WTC11 (cell line): ENCODE measurements around the gene KLHL14. TPM values are rescaled to one million over a fixed set of nuclear protein-coding genes. Genes with fewer than 3 reads are reported as not detected.

ENCODE experiments used
- ATAC-seq: fragments of 200-7000 bp; cut with Tn5 transposase; 2 replicates; pipeline ENCODE4 v1.10.0; 2021; ENCODE audit warnings: mild to moderate bottlenecking, moderate library complexity
- CTCF ChIA-PET: fragments of 300-600 bp; sonication (Branson Sonifier 250); formaldehyde crosslinking; loops from one replicate; lab custom pipeline; 2021; ENCODE audit warnings: antibody characterized with exemption; lab: Charles Lee
- POLR2A ChIA-PET: fragments of 350-600 bp; sonication (Branson Sonifier 250); formaldehyde crosslinking; loops from one replicate; lab custom pipeline; 2021; ENCODE audit warnings: antibody characterized with exemption; lab: Charles Lee
- DNase-seq: peaks from one replicate; pipeline ENCODE4 v3.0.0; 2021; ENCODE audit warnings: low spot score
- H3K27ac Mint-ChIP-seq: 2 replicates; pipeline ENCODE4 v1.8.0; 2021; ENCODE audit warnings: mixed read lengths
- H3K27me3 Mint-ChIP-seq: 2 replicates; pipeline ENCODE4 v1.8.0; 2021; ENCODE audit warnings: low read depth, mild to moderate bottlenecking, moderate library complexity, mixed read lengths
- H3K36me3 Mint-ChIP-seq: 2 replicates; pipeline ENCODE4 v1.8.0; 2021; ENCODE audit warnings: mixed read lengths
- H3K4me1 Mint-ChIP-seq: 2 replicates; pipeline ENCODE4 v1.8.0; 2022; ENCODE audit warnings: mixed read lengths
- H3K4me3 Mint-ChIP-seq: 2 replicates; pipeline ENCODE4 v1.8.0; 2021; ENCODE audit warnings: mild to moderate bottlenecking, moderate library complexity, mixed read lengths
- H3K9me3 Mint-ChIP-seq: 2 replicates; pipeline ENCODE4 v1.8.0; 2021; ENCODE audit warnings: mixed read lengths
- AFF4 ChIP-seq: sonication (generic); formaldehyde crosslinking; IDR thresholded peaks from 2 replicates; pipeline ENCODE4 v1.8.1; 2023; ENCODE audit warnings: mild to moderate bottlenecking, missing genetic modification reagents, borderline replicate concordance
- ATF6 ChIP-seq: sonication (generic); formaldehyde crosslinking; IDR thresholded peaks from 2 replicates; pipeline ENCODE4 v1.8.1; 2023; ENCODE audit warnings: mild to moderate bottlenecking, missing genetic modification reagents
- CREB1 ChIP-seq: sonication (generic); formaldehyde crosslinking; IDR thresholded peaks from 2 replicates; pipeline ENCODE4 v1.8.0; 2023; ENCODE audit warnings: mild to moderate bottlenecking, missing genetic modification reagents
- E2F1 ChIP-seq: sonication (generic); formaldehyde crosslinking; IDR thresholded peaks from 2 replicates; pipeline ENCODE4 v1.8.0; 2022; ENCODE audit warnings: mild to moderate bottlenecking, missing genetic modification reagents
- EMX1 ChIP-seq: fragments of 250-450 bp; sonication (Bioruptor Pico); IDR thresholded peaks from 2 replicates; pipeline ENCODE4 v1.8.0; 2021; ENCODE audit warnings: mild to moderate bottlenecking
- FOXK1 ChIP-seq: sonication (generic); formaldehyde crosslinking; IDR thresholded peaks from 2 replicates; pipeline ENCODE4 v1.8.0; 2022; ENCODE audit warnings: mild to moderate bottlenecking, moderate library complexity, missing genetic modification reagents
- FOXP4 ChIP-seq: sonication (generic); formaldehyde crosslinking; IDR thresholded peaks from 2 replicates; pipeline ENCODE4 v1.8.0; 2022; ENCODE audit warnings: mild to moderate bottlenecking, missing genetic modification reagents
- GTF2I ChIP-seq: fragments of 250-450 bp; sonication (Bioruptor Pico); conservative IDR thresholded peaks from 2 replicates; pipeline ENCODE4 v1.4.0; 2021; ENCODE audit warnings: mild to moderate bottlenecking
- IRF1 ChIP-seq: sonication (generic); formaldehyde crosslinking; IDR thresholded peaks from 2 replicates; pipeline ENCODE4 v1.8.0; 2023; ENCODE audit warnings: missing genetic modification reagents
- IRF2 ChIP-seq: sonication (generic); formaldehyde crosslinking; IDR thresholded peaks from 2 replicates; pipeline ENCODE4 v1.8.0; 2022; ENCODE audit warnings: low read depth, missing genetic modification reagents, borderline replicate concordance
- MAX ChIP-seq: sonication (generic); formaldehyde crosslinking; IDR thresholded peaks from 2 replicates; pipeline ENCODE4 v1.8.0; 2022; ENCODE audit warnings: mild to moderate bottlenecking, missing genetic modification reagents
- NR1H2 ChIP-seq: sonication (generic); formaldehyde crosslinking; IDR thresholded peaks from 2 replicates; pipeline ENCODE4 v1.9.0; 2021; ENCODE audit warnings: mild to moderate bottlenecking, moderate library complexity, missing genetic modification reagents
- OVOL2 ChIP-seq: fragments of 250-450 bp; sonication (Bioruptor Pico); IDR thresholded peaks from 2 replicates; pipeline ENCODE4 v1.9.0; 2021; ENCODE audit warnings: mild to moderate bottlenecking, borderline replicate concordance
- PREB ChIP-seq: sonication (generic); formaldehyde crosslinking; IDR thresholded peaks from 2 replicates; pipeline ENCODE4 v1.8.1; 2022; ENCODE audit warnings: mild to moderate bottlenecking, missing genetic modification reagents, moderate library complexity, borderline replicate concordance
- SP1 ChIP-seq: sonication (generic); formaldehyde crosslinking; conservative IDR thresholded peaks from 2 replicates; pipeline ENCODE4 v1.8.1; 2022; ENCODE audit warnings: missing genetic modification reagents
- TCF7 ChIP-seq: sonication (generic); formaldehyde crosslinking; IDR thresholded peaks from 2 replicates; pipeline ENCODE4 v1.8.0; 2022; ENCODE audit warnings: mild to moderate bottlenecking, low read depth, missing genetic modification reagents, moderate library complexity
- TEAD1 ChIP-seq: sonication (generic); formaldehyde crosslinking; IDR thresholded peaks from 2 replicates; pipeline ENCODE4 v1.8.0; 2022; ENCODE audit warnings: mild to moderate bottlenecking, missing genetic modification reagents
- ZNF138 ChIP-seq: sonication (generic); formaldehyde crosslinking; conservative IDR thresholded peaks from 2 replicates; pipeline ENCODE4 v1.8.1; 2022; ENCODE audit warnings: mild to moderate bottlenecking, moderate library complexity, missing genetic modification reagents
- ZNF219 ChIP-seq: sonication (generic); formaldehyde crosslinking; IDR thresholded peaks from 2 replicates; pipeline ENCODE4 v1.8.0; 2023; ENCODE audit warnings: missing genetic modification reagents, mild to moderate bottlenecking, borderline replicate concordance
- ZNF263 ChIP-seq: sonication (generic); formaldehyde crosslinking; IDR thresholded peaks from 2 replicates; pipeline ENCODE4 v1.8.1; 2022; ENCODE audit warnings: low read depth, mild to moderate bottlenecking, moderate library complexity, missing genetic modification reagents
- ZNF396 ChIP-seq: fragments of 250-450 bp; sonication (Bioruptor Pico); IDR thresholded peaks from 2 replicates; pipeline ENCODE4 v1.8.0; 2021; ENCODE audit warnings: mild to moderate bottlenecking, moderate library complexity, borderline replicate concordance
- ZNF416 ChIP-seq: fragments of 250-450 bp; sonication (Bioruptor Pico); IDR thresholded peaks from 2 replicates; pipeline ENCODE4 v1.9.0; 2021; ENCODE audit warnings: mild to moderate bottlenecking, inconsistent platforms
- ZNF671 ChIP-seq: fragments of 250-450 bp; sonication (Bioruptor Pico); IDR thresholded peaks from 2 replicates; pipeline ENCODE4 v1.8.0; 2021; ENCODE audit warnings: mild to moderate bottlenecking
- total RNA-seq: library from RNA; stranded (reverse); gene quantifications from 3 replicates; pipeline ENCODE4 v1.2.3, GENCODE V29; 2021

The KLHL14 gene
- total RNA-seq, 1 experiment from 2014 or later: 4.3 TPM

- POLR2A ChIA-PET: no interaction called here
- TF ChIP-seq ZNF671 (CRISPR knock-in tag) (no peak), IRF2 (CRISPR knock-in tag) (no peak), FOXP4 (CRISPR knock-in tag) (no peak), TCF7 (CRISPR knock-in tag) (no peak), SP1 (CRISPR knock-in tag) (no peak), CREB1 (CRISPR knock-in tag) (no peak), NR1H2 (CRISPR knock-in tag) (no peak), E2F1 (CRISPR knock-in tag) (no peak), ZNF219 (CRISPR knock-in tag) (no peak), FOXK1 (CRISPR knock-in tag) (no peak), ZNF416 (CRISPR knock-in tag) (no peak), TEAD1 (no peak), IRF1 (CRISPR knock-in tag) (no peak), ATF6 (CRISPR knock-in tag) (no peak), PREB (no peak), GTF2I (CRISPR knock-in tag) (no peak), ZNF396 (CRISPR knock-in tag) (no peak)
- TF ChIP-seq, all 79 proteins: peak for 0
- ATAC-seq (no peak), DNase-seq (no peak)
- Mint-ChIP-seq H3K36me3 (no peaks in the 10 kb centered on the region), H3K4me1 (peaks cover 8% of the 10 kb centered on the region), H3K4me3 (no peak overlapping the region), H3K27ac (no peak overlapping the region), H3K27me3 (no peaks in the 10 kb centered on the region), H3K9me3 (no peaks in the 10 kb centered on the region)
- CTCF ChIA-PET: no interaction called here
Measured at GRCh38 chr18:32711862-32712261, 61.0 kb downstream of the KLHL14 start.

- ChIA-PET POLR2A (no interaction called here), CTCF (no interaction called here)
- no peaks in the 10 kb centered on the region for H3K9me3 Mint-ChIP-seq
- no peak for ATAC-seq
- peaks cover 2% of the 10 kb centered on the region for H3K4me1 Mint-ChIP-seq
- H3K36me3 Mint-ChIP-seq: no peaks in the 10 kb centered on the region
- no peak for DNase-seq
- H3K4me3 Mint-ChIP-seq: no peak overlapping the region
- H3K27ac Mint-ChIP-seq: no peak overlapping the region
- TF ChIP-seq ZNF263 (no peak), EMX1 (CRISPR knock-in tag) (no peak), AFF4 (CRISPR knock-in tag) (no peak), MAX (no peak), OVOL2 (no peak), ZNF138 (CRISPR knock-in tag) (no peak)
- H3K27me3 Mint-ChIP-seq: no peaks in the 10 kb centered on the region
Measured at GRCh38 chr18:32707586-32707985, 65.2 kb downstream of the KLHL14 start.
